Chondrocyte (in vitro differentiated cells): ENCODE measurements around the gene UFM1. TPM values are rescaled to one million over a fixed set of nuclear protein-coding genes. Genes with fewer than 3 reads are reported as not detected.
"Not testable (repeated sequence)": the region's sequence is repeated elsewhere in the genome, so short reads cannot be mapped to it uniquely, and the experiment has no call there.

Source experiments
- DNase-seq: peaks from one replicate; pipeline ENCODE4 v3.0.0; 2021; ENCODE audit warnings: mixed read lengths, low spot score
- H3K27ac Mint-ChIP-seq: one replicate; pipeline ENCODE4 v1.8.0; 2021; ENCODE audit warnings: mild to moderate bottlenecking, moderate library complexity, mixed read lengths; ENCODE audit not compliant: unreplicated experiment
- H3K27me3 Mint-ChIP-seq: 2 replicates; pipeline ENCODE4 v1.8.0; 2021; ENCODE audit warnings: low read depth, mixed read lengths
- H3K36me3 Mint-ChIP-seq: 2 replicates; pipeline ENCODE4 v1.8.0; 2021; ENCODE audit warnings: low read depth, mixed read lengths
- H3K4me1 Mint-ChIP-seq: 2 replicates; pipeline ENCODE4 v1.8.0; 2021; ENCODE audit warnings: low read depth, mild to moderate bottlenecking, mixed read lengths
- H3K4me3 Mint-ChIP-seq: one replicate; pipeline ENCODE4 v1.8.0; 2021; ENCODE audit warnings: mild to moderate bottlenecking, moderate library complexity, mixed read lengths; ENCODE audit not compliant: unreplicated experiment
- H3K9me3 Mint-ChIP-seq: 2 replicates; pipeline ENCODE4 v1.8.0; 2021; ENCODE audit warnings: low read depth, mixed read lengths
- CTCF ChIP-seq: fragments of 200-600 bp; sonication (generic); IDR thresholded peaks from 2 replicates; pipeline ENCODE4 v1.5.0; 2021; ENCODE audit warnings: antibody characterized with exemption, mild to moderate bottlenecking, moderate library complexity
- long read RNA-seq: library from polyadenylated mRNA; stranded (forward); transcript quantifications from one replicate; pipeline ENCODE4 v2.0.0, GENCODE V29; 2021
- total RNA-seq: library from RNA; stranded (reverse); gene quantifications from 3 replicates; pipeline ENCODE4 v1.2.1, GENCODE V29; 2021

UFM1 gene
- total RNA-seq, result 59.1 to 60.3 TPM (median 59.3 TPM) in 3 replicates
- long read RNA-seq, transcript UFM1-201 (6 exons, 3,138 nt), result major isoform, 126 of 187 reads
- long read RNA-seq, partial matches to known transcripts, result 12 of 187 reads
- long read RNA-seq, other reads (novel, unspliced or antisense), result 46 of 187 reads

- H3K27me3 Mint-ChIP-seq, result no peaks in the 10 kb centered on the region
- DNase-seq, result peak; percentile 92
- peaks cover 5% of the 10 kb centered on the region for H3K36me3 Mint-ChIP-seq
Observed at GRCh38 chr13:38349390-38350113, at the start of gene UFM1. UFM1 (plus strand) TSS chr13:38349851; CDS start chr13:38349920, 69 bp downstream.

DNA sequence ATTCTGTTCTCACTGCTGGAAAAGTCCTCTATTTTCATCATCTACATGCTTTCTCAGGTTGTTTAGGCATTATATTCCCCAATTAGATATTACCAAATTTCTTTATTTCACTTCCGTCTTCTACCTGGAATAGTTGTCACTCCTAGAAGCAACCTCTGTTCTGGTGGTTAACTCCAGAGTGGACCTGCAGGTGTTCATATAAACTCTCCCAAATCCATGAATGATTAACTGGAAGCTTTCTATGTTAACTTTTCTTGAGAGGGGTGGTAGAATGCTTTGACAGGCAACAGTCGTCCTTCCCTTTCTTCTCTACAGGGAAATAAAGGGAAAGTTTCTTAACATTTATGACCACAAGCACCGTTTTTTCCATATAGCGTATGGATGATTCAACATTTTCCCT is 48.4 kb upstream of the UFM1 start:
- peaks cover 7% of the 10 kb centered on the region for H3K9me3 Mint-ChIP-seq
- peaks cover 7% of the 10 kb centered on the region for H3K27me3 Mint-ChIP-seq
- no peak overlapping the region for H3K27ac Mint-ChIP-seq
- peaks cover 3% of the 10 kb centered on the region for H3K4me1 Mint-ChIP-seq
- no peak for DNase-seq
- no peak for TF ChIP-seq CTCF
- peaks cover 4% of the 10 kb centered on the region for H3K36me3 Mint-ChIP-seq
- no peak overlapping the region for H3K4me3 Mint-ChIP-seq

More at GRCh38 chr13:38349390-38350113, at the start of gene UFM1:
- TF ChIP-seq CTCF, result no peak
- H3K4me1 Mint-ChIP-seq, result peaks cover 38% of the 10 kb centered on the region
- H3K9me3 Mint-ChIP-seq, result no peaks in the 10 kb centered on the region
- H3K4me3 Mint-ChIP-seq, result peak within 1 kb of the TSS; percentile 98
- peak within 1 kb of the TSS; percentile 99 for H3K27ac Mint-ChIP-seq

GRCh38 chr13:38303816-38304320 is 45.8 kb upstream of the UFM1 start:
- Mint-ChIP-seq H3K27me3 (no peaks in the 10 kb centered on the region), H3K4me1 (peaks cover 3% of the 10 kb centered on the region), H3K9me3 (peaks cover 11% of the 10 kb centered on the region), H3K36me3 (peaks cover 4% of the 10 kb centered on the region), H3K27ac (no peak overlapping the region), H3K4me3 (no peak overlapping the region)
- no peak for DNase-seq
- TF ChIP-seq CTCF, result no peak

GRCh38 chr13:38308736-38309135 is 40.9 kb upstream of the UFM1 start:
- peaks cover 11% of the 10 kb centered on the region for H3K9me3 Mint-ChIP-seq
- no peak for TF ChIP-seq CTCF
- H3K36me3 Mint-ChIP-seq, result peaks cover 4% of the 10 kb centered on the region
- H3K4me1 Mint-ChIP-seq, result no peaks in the 10 kb centered on the region
- H3K4me3 Mint-ChIP-seq, result no peak overlapping the region
- DNase-seq, result no peak
- no peaks in the 10 kb centered on the region for H3K27me3 Mint-ChIP-seq
- no peak overlapping the region for H3K27ac Mint-ChIP-seq

DNA sequence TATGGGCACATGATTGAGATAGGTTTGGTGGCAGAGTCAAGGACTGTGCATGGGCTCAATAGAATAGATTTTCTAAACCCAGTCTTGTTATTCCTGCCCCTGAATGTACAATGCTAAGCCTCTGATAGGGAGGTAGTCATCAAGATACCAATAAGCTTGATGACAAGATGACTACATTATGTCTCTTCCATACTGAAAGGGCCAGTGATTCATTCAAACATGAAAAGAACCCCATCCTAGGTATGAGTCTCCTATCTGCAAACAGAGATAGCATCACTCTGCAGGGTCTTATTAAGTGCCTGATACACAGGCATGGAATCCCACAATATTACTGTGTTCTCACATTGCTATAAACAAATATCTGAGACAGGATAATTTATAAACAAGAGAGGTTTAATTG is 40.3 kb upstream of the UFM1 start:
- Mint-ChIP-seq H3K9me3 (peaks cover 11% of the 10 kb centered on the region), H3K36me3 (peaks cover 4% of the 10 kb centered on the region), H3K27me3 (no peaks in the 10 kb centered on the region)

GRCh38 chr13:38311175-38311574 is 38.5 kb upstream of the UFM1 start:
- H3K9me3 Mint-ChIP-seq, DNase-seq, H3K4me1 Mint-ChIP-seq, H3K4me3 Mint-ChIP-seq, H3K27me3 Mint-ChIP-seq, H3K27ac Mint-ChIP-seq, H3K36me3 Mint-ChIP-seq: not testable (repeated sequence)

More for the DNA sequence above, 40.3 kb upstream of the UFM1 start:
- TF ChIP-seq CTCF, result no peak
- DNase-seq, result no peak
- Mint-ChIP-seq H3K4me3 (no peak overlapping the region), H3K27ac (no peak overlapping the region), H3K4me1 (no peaks in the 10 kb centered on the region)
